NT2/D1 (cell line): Measurements from ENCODE around the gene INPP5B.

Experiments used
- SUZ12 ChIP-seq: IDR thresholded peaks from 2 replicates; pipeline ENCODE4 v1.6.1; 2011; ENCODE audit not compliant: insufficient read length, insufficient read depth; ENCODE audit errors: extremely low read depth
- YY1 ChIP-seq: IDR thresholded peaks from 2 replicates; pipeline ENCODE4 v1.6.1; 2011; ENCODE audit not compliant: insufficient read length, insufficient read depth
- ZNF274 ChIP-seq: IDR thresholded peaks from 2 replicates; pipeline ENCODE4 v1.6.1; 2011; ENCODE audit warnings: mild to moderate bottlenecking, low read depth, low read length

DNA sequence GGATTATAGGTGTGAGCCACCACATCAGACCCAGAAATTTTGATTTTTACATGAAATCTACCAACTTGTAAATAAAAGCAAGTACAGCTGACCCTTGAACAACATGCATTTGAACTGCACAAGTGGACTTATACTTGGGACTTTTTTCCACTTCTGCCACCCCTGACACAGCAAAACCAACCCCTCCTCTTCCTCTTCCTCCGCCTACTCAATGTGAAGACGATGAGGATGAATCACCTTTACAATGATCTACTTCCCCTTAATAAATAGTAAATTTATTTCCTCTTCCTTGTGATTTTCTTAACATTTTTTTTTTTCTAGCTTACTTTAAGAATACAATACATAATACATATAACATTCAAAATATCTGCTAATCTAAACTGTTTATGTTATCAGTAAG, 121.3 kb downstream of the INPP5B start:
- no peak for TF ChIP-seq ZNF274
- no peak for TF ChIP-seq YY1
- no peak for TF ChIP-seq SUZ12
